GM10248 (cell line): ENCODE measurements around the gene DUSP2.
"Not testable (repeated sequence)": the region's sequence is repeated elsewhere in the genome, so short reads cannot be mapped to it uniquely, and the experiment has no call there.

Experiments used
- CTCF ChIA-PET: fragments of 300-600 bp; sonication (Branson Sonifier 250); formaldehyde crosslinking; extraction: SDS; loops from one replicate; lab custom pipeline; 2021; ENCODE audit warnings: antibody characterized with exemption; lab: Yijun Ruan, JAX
- POLR2A ChIA-PET: fragments of 350-650 bp; sonication (Branson Sonifier 250); formaldehyde crosslinking; extraction: SDS; loops from one replicate; lab custom pipeline; 2020; ENCODE audit warnings: antibody characterized with exemption; lab: Yijun Ruan, JAX
- DNase-seq: peaks from one replicate; pipeline ENCODE4 v3.0.0; 2012; ENCODE audit errors: extremely low spot score
- TF ChIP-seq, protein P1 (sequence below): IDR thresholded peaks from 2 replicates; pipeline ENCODE4 v1.5.1; 2012; ENCODE audit warnings: mild to moderate bottlenecking, low read depth; ENCODE audit errors: extremely low read depth, missing control alignments, control extremely low read depth

DUSP2 gene

DNA sequence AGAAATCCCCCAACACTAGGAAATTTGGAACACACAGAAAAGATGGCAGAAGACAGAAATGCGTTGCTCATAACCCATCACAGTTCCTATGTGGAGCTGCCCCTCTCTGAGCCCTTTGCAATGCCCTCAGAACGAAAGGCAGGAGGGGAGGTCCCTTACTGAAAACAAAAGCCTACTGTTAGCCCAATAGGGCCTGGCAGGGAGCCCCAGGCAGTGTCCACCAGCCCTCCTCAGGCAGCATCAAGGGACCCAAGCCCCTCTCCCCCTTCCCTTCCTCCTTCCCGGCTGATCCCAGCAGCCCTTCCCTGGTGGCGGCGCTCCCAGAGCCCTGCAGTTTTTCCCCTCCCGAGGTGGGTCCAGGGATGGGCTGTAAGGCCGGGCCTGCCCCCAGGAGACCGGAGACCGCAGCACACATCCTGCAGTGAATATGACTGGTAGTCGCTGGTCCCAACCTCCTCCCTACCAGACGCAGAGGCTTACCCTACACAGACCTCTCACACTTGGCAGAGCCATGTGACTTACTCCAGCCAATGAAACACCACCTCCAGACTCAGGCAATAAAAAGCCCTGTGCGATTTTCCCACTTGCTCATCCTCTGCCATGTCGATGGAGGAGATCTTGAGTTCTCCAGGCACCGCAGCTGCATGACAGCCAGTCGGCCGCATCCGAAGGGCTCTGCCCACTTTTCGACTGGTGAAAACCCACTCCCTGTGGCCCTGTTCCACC, 19.4 kb upstream of the DUSP2 start:
- TF ChIP-seq, protein P1, sequence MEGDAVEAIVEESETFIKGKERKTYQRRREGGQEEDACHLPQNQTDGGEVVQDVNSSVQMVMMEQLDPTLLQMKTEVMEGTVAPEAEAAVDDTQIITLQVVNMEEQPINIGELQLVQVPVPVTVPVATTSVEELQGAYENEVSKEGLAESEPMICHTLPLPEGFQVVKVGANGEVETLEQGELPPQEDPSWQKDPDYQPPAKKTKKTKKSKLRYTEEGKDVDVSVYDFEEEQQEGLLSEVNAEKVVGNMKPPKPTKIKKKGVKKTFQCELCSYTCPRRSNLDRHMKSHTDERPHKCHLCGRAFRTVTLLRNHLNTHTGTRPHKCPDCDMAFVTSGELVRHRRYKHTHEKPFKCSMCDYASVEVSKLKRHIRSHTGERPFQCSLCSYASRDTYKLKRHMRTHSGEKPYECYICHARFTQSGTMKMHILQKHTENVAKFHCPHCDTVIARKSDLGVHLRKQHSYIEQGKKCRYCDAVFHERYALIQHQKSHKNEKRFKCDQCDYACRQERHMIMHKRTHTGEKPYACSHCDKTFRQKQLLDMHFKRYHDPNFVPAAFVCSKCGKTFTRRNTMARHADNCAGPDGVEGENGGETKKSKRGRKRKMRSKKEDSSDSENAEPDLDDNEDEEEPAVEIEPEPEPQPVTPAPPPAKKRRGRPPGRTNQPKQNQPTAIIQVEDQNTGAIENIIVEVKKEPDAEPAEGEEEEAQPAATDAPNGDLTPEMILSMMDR = no peak
- DNase-seq = peak; percentile 87
- POLR2A ChIA-PET = interaction anchor here (0.9 to 3.7 kb wide), 4 partner anchors 10 to 44 kb away, joined by 4 to 43 read pairs (median 6); partner anchors contain the start of genes ASTL, DUSP2 and STARD7
- CTCF ChIA-PET = interaction anchor here (1.0 to 24.9 kb wide), 4 partner anchors 10 to 36 kb away, joined by 3 to 658 read pairs (median 26); partner anchors contain the start of genes ASTL and DUSP2

DNA sequence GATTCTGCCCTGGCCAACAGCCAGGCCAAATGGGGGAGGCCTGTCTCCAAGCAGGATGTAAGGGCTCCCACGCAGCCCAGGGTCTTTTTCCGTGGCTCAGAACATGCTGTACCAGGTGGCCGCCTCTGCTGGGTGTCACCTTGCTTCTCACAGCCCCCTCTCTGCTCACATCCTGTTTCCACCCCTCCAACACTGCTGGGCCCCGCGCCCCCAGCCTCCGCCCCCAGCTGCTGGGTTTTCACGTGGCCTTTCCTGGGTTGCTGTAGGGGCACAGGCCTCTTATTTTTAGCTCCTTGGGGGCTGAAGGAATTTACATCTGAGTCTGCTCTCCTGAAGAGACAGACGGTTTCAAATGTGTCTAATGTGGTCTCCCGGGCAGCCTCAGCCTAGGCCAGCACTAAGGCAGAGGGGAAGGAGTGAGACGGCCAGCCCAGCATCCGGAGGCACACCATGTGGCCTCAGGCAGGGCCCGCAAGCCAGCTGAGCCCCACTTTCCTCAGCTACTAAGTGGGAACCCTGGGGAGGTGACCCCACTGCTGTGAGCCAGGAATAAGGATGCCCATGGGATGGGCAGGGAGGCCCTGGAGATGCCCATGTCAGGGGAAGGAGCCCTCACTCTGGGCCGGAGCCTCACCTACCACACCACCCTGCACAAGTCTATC, 18.7 kb upstream of the DUSP2 start:
- POLR2A ChIA-PET = interaction anchor here (0.9 to 3.7 kb wide), 4 partner anchors 11 to 44 kb away, joined by 4 to 43 read pairs (median 6); partner anchors contain the start of genes ASTL, DUSP2 and STARD7
- DNase-seq = peak; percentile 80
- TF ChIP-seq, protein P1 = no peak
- CTCF ChIA-PET = interaction anchor here (1.0 to 24.9 kb wide), 6 partner anchors 10 to 363 kb away, joined by 3 to 658 read pairs (median 4); partner anchors contain the start of genes ASTL and DUSP2

DNA sequence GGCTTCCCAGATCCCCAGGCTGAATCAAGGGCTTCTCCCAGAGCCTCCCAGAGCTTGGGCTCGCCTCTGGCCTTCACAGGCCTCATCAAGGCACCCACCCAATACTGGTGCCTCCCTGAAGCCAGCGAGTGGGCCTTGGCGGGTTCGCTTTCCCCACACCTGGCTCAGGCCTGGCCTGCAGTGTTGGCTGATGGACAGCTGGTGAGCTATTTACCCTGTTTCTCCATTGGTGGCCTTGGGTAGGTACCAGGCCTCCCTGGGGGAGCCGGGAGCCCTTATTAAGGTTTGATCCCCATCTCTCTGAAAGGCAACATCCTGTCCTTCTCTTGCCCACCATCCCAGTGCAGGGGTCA, 18.2 kb upstream of the DUSP2 start:
- CTCF ChIA-PET = interaction anchor here (1.0 to 24.9 kb wide), 7 partner anchors 11 to 364 kb away, joined by 3 to 658 read pairs (median 4); partner anchors contain the start of genes ASTL and DUSP2
- no peak for DNase-seq
- TF ChIP-seq, protein P1 = no peak
- POLR2A ChIA-PET = interaction anchor here (0.9 to 3.7 kb wide), 4 partner anchors 11 to 45 kb away, joined by 4 to 43 read pairs (median 6); partner anchors contain the start of genes ASTL, DUSP2 and STARD7

DNA sequence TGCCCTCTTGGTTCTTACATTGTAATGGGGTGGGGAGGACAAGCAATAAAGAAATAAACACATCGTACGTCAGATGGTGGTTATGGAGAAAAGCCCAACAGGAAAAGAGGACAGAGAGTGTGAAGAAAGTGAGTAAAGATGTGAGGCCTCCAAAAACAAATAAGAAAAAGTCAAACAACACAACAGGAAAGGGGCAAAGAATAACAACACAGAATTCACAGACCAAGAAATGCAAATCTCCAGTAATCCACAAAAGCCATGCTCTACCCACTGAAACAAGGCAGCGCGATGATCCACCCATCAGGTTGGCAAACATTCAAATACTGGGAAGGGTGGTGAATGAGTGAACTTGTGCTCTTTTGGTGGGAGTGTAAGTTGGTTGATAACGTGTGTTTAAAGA, 16.7 kb upstream of the DUSP2 start:
- CTCF ChIA-PET = interaction anchor here (1.3 to 24.9 kb wide), 3 partner anchors 12 to 347 kb away, joined by 3 to 658 read pairs (median 49); partner anchors contain the start of genes ASTL and DUSP2
- DNase-seq = no peak
- TF ChIP-seq, protein P1 = no peak
- POLR2A ChIA-PET = interaction anchor here (3.7 kb wide), 1 partner anchor 18 kb away, joined by 43 read pairs; the partner anchor contains the start of gene DUSP2

DNA sequence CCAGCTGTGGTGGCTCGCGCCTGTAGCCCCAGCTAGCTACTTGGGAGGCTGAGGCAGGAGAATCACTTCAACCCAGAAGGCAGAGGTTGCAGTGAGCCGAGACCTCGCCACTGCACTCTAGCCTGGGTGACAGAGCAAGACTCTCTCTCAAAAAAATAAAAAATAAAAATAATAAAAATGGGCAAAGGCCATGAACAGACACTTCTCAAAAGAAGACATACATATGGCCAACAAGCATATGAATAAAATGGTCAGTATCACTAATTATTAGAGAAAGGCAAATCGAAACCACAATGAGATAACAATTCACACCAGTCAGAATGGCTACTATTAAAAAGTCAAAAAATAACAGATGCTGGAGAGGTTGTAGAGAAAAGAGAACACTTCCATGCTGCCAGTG, 15.1 kb upstream of the DUSP2 start:
- POLR2A ChIA-PET = interaction anchor here (0.8 to 4.5 kb wide), 2 partner anchors 14 kb away, joined by 3 to 37 read pairs; partner anchors contain the start of gene DUSP2
- DNase-seq = not testable (repeated sequence)
- CTCF ChIA-PET = interaction anchor here (0.7 to 24.9 kb wide), 3 partner anchors 14 to 16 kb away, joined by 4 to 658 read pairs (median 56); partner anchors contain the start of genes ASTL and DUSP2

DNA sequence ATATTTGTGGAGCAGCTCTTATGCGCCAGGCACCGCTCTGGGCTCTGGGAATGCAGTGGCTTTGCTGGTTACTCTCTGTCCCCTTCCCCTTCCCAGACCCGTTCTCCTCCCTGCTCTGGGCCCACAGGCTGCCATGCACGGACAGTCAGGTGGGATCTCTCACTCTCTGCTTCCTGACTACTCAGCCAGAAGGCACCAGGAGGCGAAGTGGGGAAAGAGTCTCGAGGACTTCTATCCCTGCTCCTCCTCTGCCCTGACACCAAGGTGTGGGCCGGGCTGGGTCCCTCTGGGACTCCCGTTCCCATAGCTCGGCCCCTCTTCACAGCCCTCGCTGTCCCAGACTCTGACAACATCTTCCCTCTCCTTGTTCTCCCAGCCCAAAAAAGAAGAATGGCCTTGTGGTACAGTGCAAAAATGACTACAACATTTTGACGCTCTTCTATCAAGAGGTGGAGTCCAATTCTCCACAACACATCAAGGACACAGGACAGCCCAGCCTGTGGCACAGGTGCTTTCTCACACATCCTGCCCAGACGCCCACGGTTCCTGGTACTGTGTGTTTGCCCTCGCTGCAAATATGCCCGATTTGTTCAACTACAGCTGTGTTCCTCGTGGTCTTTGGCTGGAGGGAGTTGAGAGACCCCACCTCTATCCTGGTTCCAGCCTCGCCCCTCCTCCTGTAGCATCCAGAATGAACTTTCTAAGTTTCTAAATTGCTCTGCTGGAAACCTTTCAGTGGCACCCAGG, 14.0 kb upstream of the DUSP2 start:
- TF ChIP-seq, protein P1 = no peak
- ChIA-PET CTCF (interaction anchor here (1.1 to 24.9 kb wide), 3 partner anchors 14 to 44 kb away, joined by 3 to 658 read pairs (median 56); partner anchors contain the start of genes ASTL and DUSP2), POLR2A (interaction anchor here (0.7 to 4.5 kb wide), 4 partner anchors 13 to 21 kb away, joined by 3 to 37 read pairs (median 14); partner anchors contain the start of genes ASTL and DUSP2)
- peak; percentile 38 for DNase-seq
